GM12878 (cell line): ENCODE measurements around the gene DNAH3. TPM values are rescaled to one million over a fixed set of nuclear protein-coding genes. Genes with fewer than 3 reads are reported as not detected.

Source experiments
- ATAC-seq: fragments of 200-7000 bp; cut with Tn5 transposase; 3 replicates; pipeline ENCODE4 v1.9.1; 2020; ENCODE audit warnings: mild to moderate bottlenecking, moderate library complexity
- BruUV-seq: library from RNA; stranded (reverse); fragments of 400-500 nt; replicated peaks from 2 replicates; lab custom pipeline; 2021; lab: Mats Ljungman, UMichigan
- CTCF ChIA-PET: fragments of 300-600 bp; sonication (Branson Sonifier 250); formaldehyde crosslinking; extraction: SDS; loops from one replicate; lab custom pipeline; 2021; ENCODE audit warnings: inconsistent platforms; lab: Yijun Ruan, JAX
- POLR2A ChIA-PET: fragments of 350-600 bp; formaldehyde crosslinking; extraction: SDS; loops from one replicate; lab custom pipeline; 2021; ENCODE audit warnings: inconsistent platforms; lab: Charles Lee
- RAD21 ChIA-PET: fragments of 300-600 bp; sonication (Branson Sonifier 250); formaldehyde crosslinking; loops from one replicate; lab custom pipeline; 2023; ENCODE audit warnings: antibody characterized with exemption; ENCODE audit not compliant: unreplicated experiment; lab: Charles Lee
- SMC1A ChIA-PET: fragments of 300-600 bp; sonication (Branson Sonifier 250); formaldehyde crosslinking; loops from one replicate; lab custom pipeline; 2023; ENCODE audit not compliant: unreplicated experiment, uncharacterized antibody; lab: Charles Lee
- DNase-seq: peaks from one replicate; pipeline ENCODE4 v3.0.0-alpha.2; 2011; ENCODE audit warnings: low read depth, low spot score
- FAIRE-seq: peaks from 3 replicates; lab custom pipeline; 2011; peaks lifted over from hg19 to GRCh38; lab: Jason Lieb, UNC
- H2AFZ ChIP-seq: 2 replicates; pipeline ENCODE4 v1.6.0; 2011; ENCODE audit warnings: low read depth, low read length, control low read depth; ENCODE audit not compliant: control insufficient read depth
- H3K27ac ChIP-seq: 2 replicates; pipeline ENCODE4 v1.5.1; 2011; ENCODE audit warnings: control low read depth; ENCODE audit not compliant: control insufficient read depth, insufficient read depth
- H3K27me3 ChIP-seq, 2 experiments: replicated peaks in 1 of 2; 2 replicates each; pipeline versions ENCODE4 v1.6.0 to v1.6.1; 2011; ENCODE audit warnings: low read length in 1 of 2; ENCODE audit not compliant: control insufficient read depth in 2 of 2, insufficient read depth in 2 of 2
- H3K36me3 ChIP-seq, 2 experiments: 2 replicates each; pipeline ENCODE4 v1.5.1; 2011; ENCODE audit warnings: low read length in 1 of 2; ENCODE audit not compliant: control insufficient read depth in 2 of 2, insufficient read depth in 2 of 2
- H3K4me1 ChIP-seq: 2 replicates; pipeline ENCODE4 v1.6.1; 2011; ENCODE audit warnings: mild to moderate bottlenecking, low read length, moderate library complexity, mixed read lengths; ENCODE audit not compliant: control insufficient read depth, insufficient read depth
- H3K4me2 ChIP-seq: 2 replicates; pipeline ENCODE4 v1.6.0; 2011; ENCODE audit warnings: control low read depth; ENCODE audit not compliant: control insufficient read depth, insufficient read depth
- H3K4me3 ChIP-seq: fragments of 200-600 bp; sonication (generic); 2 replicates; pipeline ENCODE4 v1.5.1; 2016
- H3K79me2 ChIP-seq: 2 replicates; pipeline ENCODE4 v1.6.0; 2011; ENCODE audit warnings: low read length; ENCODE audit not compliant: control insufficient read depth, insufficient read depth
- H3K9ac ChIP-seq: 2 replicates; pipeline ENCODE4 v1.8.0; 2011; ENCODE audit warnings: low read length, control low read depth, mixed read lengths; ENCODE audit not compliant: control insufficient read depth, insufficient read depth
- H3K9me3 ChIP-seq: replicated peaks from 3 replicates; pipeline ENCODE4 v1.5.1; 2011; ENCODE audit warnings: mild to moderate bottlenecking, low read length; ENCODE audit not compliant: control insufficient read depth, insufficient read depth
- H4K20me1 ChIP-seq: 2 replicates; pipeline ENCODE4 v1.6.0; 2011; ENCODE audit not compliant: control insufficient read depth, insufficient read depth
- CBFB ChIP-seq: IDR thresholded peaks from 2 replicates; pipeline ENCODE4 v1.6.1; 2016; ENCODE audit warnings: antibody characterized with exemption, low read depth
- CBX5 ChIP-seq: sonication (generic); IDR thresholded peaks from 2 replicates; pipeline ENCODE4 v1.6.1; 2016; ENCODE audit warnings: low read depth, moderate library complexity, mild to moderate bottlenecking, inconsistent platforms
- CHD4 ChIP-seq: fragments of 200-600 bp; sonication (generic); IDR thresholded peaks from 2 replicates; pipeline ENCODE4 v1.6.1; 2016; ENCODE audit warnings: mild to moderate bottlenecking
- EP300 ChIP-seq, 2 experiments: fragments of 150-350 bp in 1 of 2; IDR thresholded peaks; 2 replicates each; pipeline ENCODE4 v1.6.1; 2011 to 2012; ENCODE audit warnings: low read depth in 2 of 2, low read length in 2 of 2, borderline replicate concordance in 1 of 2, improper control_type of control experiment in 1 of 2, inconsistent platforms in 1 of 2; ENCODE audit not compliant: control insufficient read depth in 1 of 2
- IKZF1 ChIP-seq: fragments of 450-650 bp; conservative IDR thresholded peaks from 2 replicates; pipeline ENCODE4 v1.6.1; 2017; ENCODE audit warnings: antibody characterized with exemption, mild to moderate bottlenecking
- IRF5 ChIP-seq: fragments of 450-650 bp; IDR thresholded peaks from 2 replicates; pipeline ENCODE4 v1.6.1; 2017; ENCODE audit warnings: borderline replicate concordance
- JUNB ChIP-seq: IDR thresholded peaks from 2 replicates; pipeline ENCODE4 v1.6.1; 2016; ENCODE audit warnings: antibody characterized with exemption, mild to moderate bottlenecking
- JUND ChIP-seq: IDR thresholded peaks from 2 replicates; pipeline ENCODE4 v1.6.1; 2012; ENCODE audit warnings: low read depth, mild to moderate bottlenecking, low read length, improper control_type of control experiment, moderate library complexity
- RAD51 ChIP-seq: fragments of 450-650 bp; IDR thresholded peaks from 2 replicates; pipeline ENCODE4 v1.6.1; 2016; ENCODE audit warnings: moderate library complexity, mild to moderate bottlenecking, inconsistent platforms
- YBX1 ChIP-seq: fragments of 450-650 bp; IDR thresholded peaks from 2 replicates; pipeline ENCODE4 v1.6.1; 2016; ENCODE audit warnings: antibody characterized with exemption
- ZBTB40 ChIP-seq: fragments of 450-650 bp; IDR thresholded peaks from 2 replicates; pipeline ENCODE4 v1.6.1; 2016; ENCODE audit warnings: mild to moderate bottlenecking, moderate library complexity, borderline replicate concordance
- ZNF622 ChIP-seq: fragments of 450-650 bp; IDR thresholded peaks from 2 replicates; pipeline ENCODE4 v1.6.1; 2017; ENCODE audit warnings: mild to moderate bottlenecking, inconsistent platforms
- WGBS: methylation state at CpG from one replicate; pipeline ENCODE4 v1.1.6; 2016; ENCODE audit warnings: low lambda C conversion rate; ENCODE audit not compliant: insufficient replicate concordance, insufficient coverage; ENCODE audit errors: missing lambda C conversion rate; 5-methylcytosine and 5-hydroxymethylcytosine counted together
- in situ Hi-C: fragments of 300-500 bp; cut with MboI; formaldehyde crosslinking; loops from 9 replicates; pipeline ENCODE4 v1.14.3; 2018; ENCODE audit warnings: mixed read lengths
- intact Hi-C: fragments of 100-400 bp; cut with micrococcal nuclease; formaldehyde crosslinking; loops from one replicate; pipeline ENCODE4 v1.14.2; 2022; ENCODE audit not compliant: unreplicated experiment
- polyA plus RNA-seq, 11 experiments: library from polyadenylated mRNA; depleted of rRNA in 4 of 11; unstranded in 6 of 11; stranded (reverse) in 5 of 11; fragments of >200 nt; fragmentation: Nextera tagmentation in 4 of 11; fragmentation: Illumina TruSeq in 1 of 11; extraction: Ambion mirVana in 4 of 11; extraction: Trizol in 1 of 11; gene quantifications; 1 replicate in 1 of 11; 2 replicates in 10 of 11; pipeline versions ENCODE4 v1.2.1 to v1.2.3, GENCODE V29; 2011 to 2016; ENCODE audit warnings: inconsistent platforms in 2 of 11, missing spikeins in 2 of 11, low read depth in 1 of 11
- total RNA-seq, 4 experiments: library from RNA; depleted of rRNA in 3 of 4; stranded (reverse); fragments of >200 nt in 3 of 4; fragmentation: Illumina TruSeq in 1 of 4; extraction: Trizol in 1 of 4; gene quantifications; 2 replicates each; pipeline versions ENCODE4 v1.2.1 to v1.2.3, GENCODE V29; 2013 to 2021
- TF ChIP-seq, protein P1 (sequence below): IDR thresholded peaks from 2 replicates; pipeline ENCODE4 v1.6.1; 2012; ENCODE audit warnings: low read depth, low read length, improper control_type of control experiment
- TF ChIP-seq, protein P2 (sequence below): fragments of 450-650 bp; IDR thresholded peaks from 2 replicates; pipeline ENCODE4 v1.6.1; 2018; ENCODE audit warnings: mild to moderate bottlenecking, low read depth, moderate library complexity; ENCODE audit not compliant: partially characterized antibody

Gene DNAH3
- total and polyA plus RNA-seq, 10 of the 15 experiments (the other 5 are each of a cell fraction or from before 2014, with no cell fraction given): under 0.01 to 0.04 (median 0.04) TPM; not detected in 5

DNA sequence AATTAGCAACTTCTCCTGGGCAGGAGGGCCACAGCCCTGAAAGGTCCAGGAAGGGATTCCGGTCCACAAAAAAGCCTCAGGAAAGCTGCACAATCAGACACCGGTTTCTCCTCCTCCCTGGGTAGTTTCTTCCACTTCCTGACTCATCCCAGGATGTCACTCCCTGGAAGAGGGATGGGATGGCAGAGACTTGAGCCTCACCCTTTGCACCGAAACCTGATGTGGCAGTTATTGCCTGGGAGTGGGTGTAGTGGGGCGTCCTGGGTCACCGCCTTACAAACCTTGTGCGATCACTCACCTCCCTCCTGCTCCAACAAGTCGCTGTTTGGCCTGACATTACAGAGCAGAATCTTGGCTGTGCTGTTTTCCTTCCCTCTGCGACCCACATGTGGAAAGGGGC is 179.2 kb downstream of the DNAH3 start:
- SMC1A ChIA-PET: interaction anchor here (0.6 to 1.5 kb wide), 2 partner anchors 30 to 138 kb away, joined by 3 read pairs; no protein-coding TSS in a partner anchor
- ATAC-seq (no peak), DNase-seq (no peak)

More for the DNA sequence above, 179.2 kb downstream of the DNAH3 start:
- in situ Hi-C loops: no loop called here
- TF ChIP-seq JUNB (no peak), IKZF1 (no peak), CBX5 (no peak), IRF5 (no peak), ZBTB40 (no peak), YBX1 (no peak), EP300 (IDR thresholded peaks at IDR 0.05; ENCODE audit: borderline replicate concordance in 1 of 2, control insufficient read depth in 1 of 2, low read depth in 2 of 2, low read length in 2 of 2) (no peak), ZNF622 (no peak), CHD4 (no peak), JUND (no peak), RAD51 (no peak), CBFB (no peak)
- TF ChIP-seq, protein P1, sequence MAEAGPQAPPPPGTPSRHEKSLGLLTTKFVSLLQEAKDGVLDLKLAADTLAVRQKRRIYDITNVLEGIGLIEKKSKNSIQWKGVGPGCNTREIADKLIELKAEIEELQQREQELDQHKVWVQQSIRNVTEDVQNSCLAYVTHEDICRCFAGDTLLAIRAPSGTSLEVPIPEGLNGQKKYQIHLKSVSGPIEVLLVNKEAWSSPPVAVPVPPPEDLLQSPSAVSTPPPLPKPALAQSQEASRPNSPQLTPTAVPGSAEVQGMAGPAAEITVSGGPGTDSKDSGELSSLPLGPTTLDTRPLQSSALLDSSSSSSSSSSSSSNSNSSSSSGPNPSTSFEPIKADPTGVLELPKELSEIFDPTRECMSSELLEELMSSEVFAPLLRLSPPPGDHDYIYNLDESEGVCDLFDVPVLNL: no peak
- TF ChIP-seq, protein P2, sequence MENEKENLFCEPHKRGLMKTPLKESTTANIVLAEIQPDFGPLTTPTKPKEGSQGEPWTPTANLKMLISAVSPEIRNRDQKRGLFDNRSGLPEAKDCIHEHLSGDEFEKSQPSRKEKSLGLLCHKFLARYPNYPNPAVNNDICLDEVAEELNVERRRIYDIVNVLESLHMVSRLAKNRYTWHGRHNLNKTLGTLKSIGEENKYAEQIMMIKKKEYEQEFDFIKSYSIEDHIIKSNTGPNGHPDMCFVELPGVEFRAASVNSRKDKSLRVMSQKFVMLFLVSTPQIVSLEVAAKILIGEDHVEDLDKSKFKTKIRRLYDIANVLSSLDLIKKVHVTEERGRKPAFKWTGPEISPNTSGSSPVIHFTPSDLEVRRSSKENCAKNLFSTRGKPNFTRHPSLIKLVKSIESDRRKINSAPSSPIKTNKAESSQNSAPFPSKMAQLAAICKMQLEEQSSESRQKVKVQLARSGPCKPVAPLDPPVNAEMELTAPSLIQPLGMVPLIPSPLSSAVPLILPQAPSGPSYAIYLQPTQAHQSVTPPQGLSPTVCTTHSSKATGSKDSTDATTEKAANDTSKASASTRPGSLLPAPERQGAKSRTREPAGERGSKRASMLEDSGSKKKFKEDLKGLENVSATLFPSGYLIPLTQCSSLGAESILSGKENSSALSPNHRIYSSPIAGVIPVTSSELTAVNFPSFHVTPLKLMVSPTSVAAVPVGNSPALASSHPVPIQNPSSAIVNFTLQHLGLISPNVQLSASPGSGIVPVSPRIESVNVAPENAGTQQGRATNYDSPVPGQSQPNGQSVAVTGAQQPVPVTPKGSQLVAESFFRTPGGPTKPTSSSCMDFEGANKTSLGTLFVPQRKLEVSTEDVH: no peak
- TF ChIP-seq, all 136 proteins: peak for 0
- Histone ChIP-seq H3K9ac (no peak overlapping the region), H3K36me3 (no peaks in the 10 kb centered on the region), H3K27ac (no peak overlapping the region), H3K79me2 (no peaks in the 10 kb centered on the region), H3K4me2 (no peak overlapping the region), H3K4me1 (no peaks in the 10 kb centered on the region), H3K4me3 (no peak overlapping the region), H3K9me3 (no peaks in the 10 kb centered on the region), H4K20me1 (no peaks in the 10 kb centered on the region), H3K27me3 (no peaks in the 10 kb centered on the region), H2AFZ (no peak overlapping the region)
- no TSS peak for BruUV-seq
- WGBS: 68% methylated on average over 8 of the region's 8 CpGs
- ChIA-PET RAD21 (no interaction called here), POLR2A (no interaction called here), CTCF (no interaction called here)
- no peak for FAIRE-seq
- intact Hi-C loops: no loop called here
